Measurements from ENCODE around the gene CCND3. TPM values are rescaled to one million over a fixed set of nuclear protein-coding genes. Genes with fewer than 3 reads are reported as not detected.

Gene CCND3
- total RNA-seq, 2 donors from 2014 or later: 297 to 332 TPM

- peak overlapping the region; percentile 91 for H3K27ac Mint-ChIP-seq
- peak overlapping the region; percentile 94 for H3K4me3 Mint-ChIP-seq
- peaks cover 37% of the 10 kb centered on the region for H3K4me1 Mint-ChIP-seq
- peak; percentile 15 for ATAC-seq (replicated peaks)
- H3K27me3 Mint-ChIP-seq: no peaks in the 10 kb centered on the region
- peaks cover 75% of the 10 kb centered on the region for H3K36me3 Mint-ChIP-seq (ENCODE audit: low read depth)
- H3K9me3 Mint-ChIP-seq: no peaks in the 10 kb centered on the region
Observed at GRCh38 chr6:41939176-41939847, 2.3 kb downstream of the CCND3 start.

DNA sequence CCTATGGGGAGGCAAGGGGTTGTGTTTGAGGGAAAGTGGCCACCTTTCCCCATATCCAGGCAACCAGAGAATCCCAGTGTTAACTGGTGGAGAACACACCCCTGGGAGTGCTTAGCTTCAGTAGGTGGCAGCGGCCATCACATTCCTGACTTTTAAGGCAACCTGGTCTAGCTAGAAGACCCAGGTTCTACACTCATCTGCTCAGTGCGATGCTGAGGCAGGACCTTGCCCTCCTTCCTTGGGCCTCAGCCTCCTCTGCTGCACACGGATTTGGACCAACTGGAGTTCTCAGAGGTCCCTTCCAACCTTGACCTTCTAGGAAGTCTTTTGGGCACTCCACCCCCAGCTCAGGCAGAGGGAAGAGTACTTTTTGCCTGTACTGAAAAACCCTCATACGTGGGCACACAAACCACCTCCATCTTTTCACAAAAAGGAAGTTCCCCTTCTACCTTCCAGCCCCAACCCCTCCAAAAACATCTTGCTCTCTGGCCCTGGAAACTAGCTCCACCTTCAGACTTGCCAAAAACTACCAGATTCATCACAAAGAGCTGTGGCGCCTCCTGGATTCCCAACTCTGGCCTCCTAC, 2.9 kb downstream of the CCND3 start:
- ATAC-seq (replicated peaks): no peak
- H3K9me3 Mint-ChIP-seq: no peaks in the 10 kb centered on the region
- peaks cover 82% of the 10 kb centered on the region for H3K36me3 Mint-ChIP-seq (ENCODE audit: low read depth)
- peaks cover 37% of the 10 kb centered on the region for H3K4me1 Mint-ChIP-seq
- peak overlapping the region; percentile 94 for H3K4me3 Mint-ChIP-seq
- H3K27me3 Mint-ChIP-seq: no peaks in the 10 kb centered on the region
- H3K27ac Mint-ChIP-seq: peak overlapping the region; percentile 91

DNA sequence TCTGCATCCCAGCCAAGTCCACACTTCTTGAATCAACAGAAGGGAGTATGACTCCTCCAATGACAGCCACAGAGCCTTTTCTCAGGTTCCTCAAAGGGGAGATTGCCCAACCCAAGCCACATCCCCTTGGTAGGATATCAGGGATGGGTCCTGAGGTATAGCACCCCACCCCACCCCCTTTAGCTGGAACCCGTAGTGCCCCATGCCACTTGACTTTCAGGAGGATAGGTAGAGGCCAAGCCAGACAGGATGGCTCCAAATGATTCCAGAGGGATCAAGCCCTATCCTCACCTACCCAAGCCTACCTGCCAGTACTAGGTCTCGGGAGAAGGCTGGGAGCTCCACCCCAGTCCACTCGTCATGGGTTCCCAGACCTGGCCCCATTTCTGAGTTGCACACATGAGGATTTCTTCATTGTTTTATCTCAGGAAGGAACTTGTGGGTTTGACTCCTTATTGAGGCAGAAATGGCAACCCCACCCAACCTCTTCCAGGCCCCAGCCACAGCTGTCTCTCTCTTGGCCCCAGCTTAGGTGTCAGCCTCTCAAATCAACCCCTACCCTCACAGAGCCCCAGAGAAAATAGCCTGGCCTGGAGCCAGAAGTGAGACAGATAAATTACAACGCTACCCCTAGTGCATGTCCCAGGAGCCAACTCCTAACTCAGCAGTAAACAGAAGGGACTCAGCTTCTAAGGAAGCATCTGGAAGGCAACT, 3.6 kb downstream of the CCND3 start:
- ATAC-seq (replicated peaks): no peak
- Mint-ChIP-seq H3K4me1 (peaks cover 39% of the 10 kb centered on the region), H3K36me3 (ENCODE audit: low read depth) (peaks cover 88% of the 10 kb centered on the region), H3K27me3 (no peaks in the 10 kb centered on the region), H3K27ac (peak overlapping the region; percentile 91), H3K9me3 (no peaks in the 10 kb centered on the region), H3K4me3 (peak overlapping the region; percentile 94)

- Mint-ChIP-seq H3K36me3 (ENCODE audit: low read depth) (peaks cover 94% of the 10 kb centered on the region), H3K4me3 (peak overlapping the region; percentile 94), H3K27me3 (no peaks in the 10 kb centered on the region), H3K9me3 (no peaks in the 10 kb centered on the region), H3K27ac (peak overlapping the region; percentile 91), H3K4me1 (peaks cover 41% of the 10 kb centered on the region)
- ATAC-seq (replicated peaks): no peak
Observed at GRCh38 chr6:41937472-41937860, 4.1 kb downstream of the CCND3 start.

GRCh38 chr6:41936073-41936837, 5.4 kb downstream of the CCND3 start:
- Mint-ChIP-seq H3K27me3 (no peaks in the 10 kb centered on the region), H3K9me3 (no peaks in the 10 kb centered on the region), H3K36me3 (ENCODE audit: low read depth) (peaks cover 99% of the 10 kb centered on the region), H3K4me1 (peaks cover 37% of the 10 kb centered on the region), H3K4me3 (peak overlapping the region; percentile 94), H3K27ac (peak overlapping the region; percentile 85)
- peak; percentile 68 for ATAC-seq (replicated peaks)

DNA sequence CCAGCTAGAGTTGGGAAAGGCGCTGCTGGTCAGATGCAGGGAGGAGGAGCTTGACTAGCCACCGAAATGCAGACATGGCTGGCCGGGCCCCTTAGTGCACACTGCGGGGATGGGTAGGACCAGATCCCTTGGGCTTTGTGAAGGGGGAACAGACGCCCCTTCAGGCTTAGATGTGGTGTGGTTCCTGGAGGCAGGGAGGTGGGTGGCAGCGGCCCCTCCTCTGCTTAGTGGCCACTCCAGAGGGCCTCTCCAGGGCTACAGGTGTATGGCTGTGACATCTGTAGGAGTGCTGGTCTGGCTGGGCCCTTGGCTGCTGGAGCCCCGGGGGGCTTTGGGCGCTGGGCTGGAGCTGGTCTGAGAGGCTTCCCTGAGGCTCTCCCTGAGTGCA, 5.9 kb downstream of the CCND3 start:
- Mint-ChIP-seq H3K27ac (peak overlapping the region; percentile 85), H3K4me1 (peaks cover 37% of the 10 kb centered on the region), H3K36me3 (ENCODE audit: low read depth) (peaks cover 100% of the 10 kb centered on the region), H3K9me3 (no peaks in the 10 kb centered on the region), H3K4me3 (peak overlapping the region; percentile 94), H3K27me3 (no peaks in the 10 kb centered on the region)
- ATAC-seq (replicated peaks): no peak

- Mint-ChIP-seq H3K4me3 (peak overlapping the region; percentile 94), H3K9me3 (no peaks in the 10 kb centered on the region), H3K4me1 (peaks cover 37% of the 10 kb centered on the region), H3K27ac (peak overlapping the region; percentile 58), H3K36me3 (ENCODE audit: low read depth) (peaks cover 100% of the 10 kb centered on the region), H3K27me3 (no peaks in the 10 kb centered on the region)
- ATAC-seq (replicated peaks): no peak
Observed at GRCh38 chr6:41935193-41935574, 6.4 kb downstream of the CCND3 start.

- H3K4me1 Mint-ChIP-seq: peaks cover 37% of the 10 kb centered on the region
- no peaks in the 10 kb centered on the region for H3K27me3 Mint-ChIP-seq
- ATAC-seq (replicated peaks): no peak
- no peaks in the 10 kb centered on the region for H3K9me3 Mint-ChIP-seq
- H3K27ac Mint-ChIP-seq: peak overlapping the region; percentile 58
- H3K36me3 Mint-ChIP-seq (ENCODE audit: low read depth): peaks cover 100% of the 10 kb centered on the region
- H3K4me3 Mint-ChIP-seq: peak overlapping the region; percentile 94
Observed at GRCh38 chr6:41934278-41935192, 7.1 kb downstream of the CCND3 start.

DNA sequence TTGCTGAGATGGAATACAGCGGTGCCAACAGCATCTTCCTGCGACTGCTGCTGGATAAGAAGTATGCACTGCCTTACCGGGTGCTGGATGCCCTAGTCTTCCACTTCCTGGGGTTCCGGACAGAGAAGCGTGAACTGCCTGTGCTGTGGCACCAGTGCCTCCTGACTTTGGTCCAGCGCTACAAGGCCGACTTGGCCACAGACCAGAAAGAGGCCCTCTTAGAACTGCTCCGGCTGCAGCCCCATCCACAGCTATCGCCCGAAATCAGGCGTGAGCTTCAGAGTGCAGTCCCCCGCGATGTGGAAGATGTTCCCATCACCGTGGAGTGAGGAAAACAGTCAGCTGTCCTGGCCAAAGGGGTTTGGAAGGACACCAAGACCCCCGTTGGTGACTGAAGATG, 9.2 kb downstream of the CCND3 start:
- peaks cover 24% of the 10 kb centered on the region for H3K4me1 Mint-ChIP-seq
- peak overlapping the region; percentile 16 for H3K27ac Mint-ChIP-seq
- no peak overlapping the region for H3K4me3 Mint-ChIP-seq
- H3K36me3 Mint-ChIP-seq (ENCODE audit: low read depth): peaks cover 100% of the 10 kb centered on the region
- no peak for ATAC-seq (replicated peaks)
- H3K9me3 Mint-ChIP-seq: no peaks in the 10 kb centered on the region
- no peaks in the 10 kb centered on the region for H3K27me3 Mint-ChIP-seq

- Mint-ChIP-seq H3K27ac (peak overlapping the region; percentile 16), H3K4me1 (peaks cover 20% of the 10 kb centered on the region), H3K36me3 (ENCODE audit: low read depth) (peaks cover 100% of the 10 kb centered on the region), H3K27me3 (no peaks in the 10 kb centered on the region), H3K9me3 (no peaks in the 10 kb centered on the region), H3K4me3 (no peak overlapping the region)
- ATAC-seq (replicated peaks): no peak
Observed at GRCh38 chr6:41931792-41932191, 9.8 kb downstream of the CCND3 start.

GRCh38 chr6:41929924-41930323, 11.7 kb downstream of the CCND3 start:
- no peaks in the 10 kb centered on the region for H3K27me3 Mint-ChIP-seq
- H3K36me3 Mint-ChIP-seq (ENCODE audit: low read depth): peaks cover 95% of the 10 kb centered on the region
- H3K4me3 Mint-ChIP-seq: no peak overlapping the region
- ATAC-seq (replicated peaks): no peak
- peak overlapping the region; percentile 59 for H3K27ac Mint-ChIP-seq
- peaks cover 16% of the 10 kb centered on the region for H3K4me1 Mint-ChIP-seq
- no peaks in the 10 kb centered on the region for H3K9me3 Mint-ChIP-seq

GRCh38 chr6:41927253-41927652, 14.4 kb downstream of the CCND3 start:
- H3K9me3 Mint-ChIP-seq: no peaks in the 10 kb centered on the region
- ATAC-seq (replicated peaks): no peak
- peaks cover 95% of the 10 kb centered on the region for H3K36me3 Mint-ChIP-seq (ENCODE audit: low read depth)
- no peak overlapping the region for H3K4me3 Mint-ChIP-seq
- no peaks in the 10 kb centered on the region for H3K27me3 Mint-ChIP-seq
- H3K27ac Mint-ChIP-seq: peak overlapping the region; percentile 34
- peaks cover 29% of the 10 kb centered on the region for H3K4me1 Mint-ChIP-seq

- Mint-ChIP-seq H3K27ac (peak overlapping the region; percentile 97), H3K4me3 (peak overlapping the region; percentile 95), H3K36me3 (ENCODE audit: low read depth) (peaks cover 66% of the 10 kb centered on the region), H3K27me3 (no peaks in the 10 kb centered on the region), H3K9me3 (no peaks in the 10 kb centered on the region), H3K4me1 (peaks cover 44% of the 10 kb centered on the region)
- no peak for ATAC-seq (replicated peaks)
Observed at GRCh38 chr6:41922154-41922553, 19.5 kb downstream of the CCND3 start.

GRCh38 chr6:41921712-41921998, 20.0 kb downstream of the CCND3 start:
- Mint-ChIP-seq H3K27ac (peak overlapping the region; percentile 97), H3K9me3 (no peaks in the 10 kb centered on the region), H3K27me3 (no peaks in the 10 kb centered on the region), H3K36me3 (ENCODE audit: low read depth) (peaks cover 64% of the 10 kb centered on the region), H3K4me1 (peaks cover 44% of the 10 kb centered on the region), H3K4me3 (peak overlapping the region; percentile 95)
- ATAC-seq (replicated peaks): peak; percentile 7
